Stimulated activated CD4-positive, alpha-beta T cell treated with anti-CD3 and anti-CD28 coated beads, Interleukin-1b, Interleukin-23, amount 100 ng/mL, for 4 hours (primary cell): ENCODE results near the gene CCDC88A.
"Not testable (repeated sequence)": the region's sequence is repeated elsewhere in the genome, so short reads cannot be mapped to it uniquely, and the experiment has no call there.

Experiments used
- DNase-seq, 2 donors: peaks; one replicate each; pipeline ENCODE4 v3.0.0-alpha.2; 2020; ENCODE audit warnings: low read depth in 2 of 2

The CCDC88A gene

GRCh38 chr2:55419679-55420438, at the start of gene CCDC88A:
Gene CCDC88A (minus strand): TSS chr2:55419856. CDS start chr2:55419079, 777 bp downstream.
- peak; percentile 81 to 87 for DNase-seq

GRCh38 chr2:55461679-55462078, 42.0 kb upstream of the CCDC88A start:
- no peak for DNase-seq

GRCh38 chr2:55460562-55460961, 40.9 kb upstream of the CCDC88A start:
- no peak for DNase-seq

GRCh38 chr2:55459714-55460274, 40.1 kb upstream of the CCDC88A start:
- no peak for DNase-seq

- DNase-seq = no peak
These were observed 39.6 kb upstream of the CCDC88A start for GRCh38 chr2:55459279-55459678.

- DNase-seq = no peak
These were observed 34.5 kb upstream of the CCDC88A start for GRCh38 chr2:55454121-55454520.

GRCh38 chr2:55452879-55453278, 33.2 kb upstream of the CCDC88A start:
- no peak for DNase-seq

- DNase-seq = no peak
These were observed 32.0 kb upstream of the CCDC88A start for GRCh38 chr2:55451699-55452098.

GRCh38 chr2:55450014-55450413, 30.4 kb upstream of the CCDC88A start:
- DNase-seq = not testable (repeated sequence)

- not testable (repeated sequence) for DNase-seq
These were observed 22.5 kb upstream of the CCDC88A start for GRCh38 chr2:55442045-55442760.

GRCh38 chr2:55441280-55441892, 21.7 kb upstream of the CCDC88A start:
- DNase-seq = no peak

GRCh38 chr2:55439101-55439397, 19.4 kb upstream of the CCDC88A start:
- DNase-seq = no peak

- DNase-seq = no peak
These were observed 18.9 kb upstream of the CCDC88A start for GRCh38 chr2:55438391-55439100.

- no peak for DNase-seq
These were observed 18.1 kb upstream of the CCDC88A start for GRCh38 chr2:55437515-55438390.

GRCh38 chr2:55431982-55432627, 12.4 kb upstream of the CCDC88A start:
- no peak for DNase-seq

- no peak for DNase-seq
These were observed 10.7 kb upstream of the CCDC88A start for GRCh38 chr2:55430211-55430975.

- no peak for DNase-seq
These were observed 8.6 kb upstream of the CCDC88A start for GRCh38 chr2:55428258-55428657.

- DNase-seq = no peak
These were observed 5.8 kb upstream of the CCDC88A start for GRCh38 chr2:55425431-55425831.

GRCh38 chr2:55422876-55423665, 3.4 kb upstream of the CCDC88A start:
- DNase-seq = no peak
